Liver (tissue), 9 donors: ENCODE data around the gene SYNPO. TPM values are rescaled to one million over a fixed set of nuclear protein-coding genes. Genes with fewer than 3 reads are reported as not detected.

Experiments used
- DNase-seq: peaks from one replicate; pipeline ENCODE4 v3.0.0-alpha.2; 2017; ENCODE audit warnings: low spot score
- H3K27ac ChIP-seq, 2 donors: one replicate each; pipeline ENCODE4 v1.7.0; 2013; ENCODE audit warnings: inconsistent platforms in 2 of 2, low read length in 2 of 2, control low read depth in 1 of 2, low read depth in 1 of 2, mild to moderate bottlenecking in 1 of 2
- H3K27me3 ChIP-seq, 4 donors: one replicate each; pipeline versions ENCODE4 v1.6.1 to v1.7.0; 2013; ENCODE audit warnings: low read length in 3 of 4, inconsistent platforms in 1 of 4, mild to moderate bottlenecking in 1 of 4, moderate library complexity in 1 of 4; ENCODE audit not compliant: control insufficient read depth in 4 of 4, insufficient read depth in 4 of 4
- H3K36me3 ChIP-seq, 4 donors: one replicate each; pipeline versions ENCODE4 v1.6.1 to v1.7.0; 2013; ENCODE audit warnings: low read length in 3 of 4, mild to moderate bottlenecking in 3 of 4, low read depth in 1 of 4, moderate library complexity in 1 of 4; ENCODE audit not compliant: control insufficient read depth in 4 of 4, insufficient read depth in 3 of 4
- H3K4me1 ChIP-seq, 4 donors: one replicate each; pipeline versions ENCODE4 v1.6.1 to v1.7.0; 2013; ENCODE audit warnings: low read length in 3 of 4, mild to moderate bottlenecking in 3 of 4, moderate library complexity in 1 of 4; ENCODE audit not compliant: control insufficient read depth in 4 of 4, insufficient read depth in 4 of 4
- H3K4me3 ChIP-seq, 3 donors: one replicate each; pipeline versions ENCODE4 v1.6.1 to v1.7.0; 2013; ENCODE audit warnings: low read length in 3 of 3, control low read depth in 1 of 3, low read depth in 1 of 3, mild to moderate bottlenecking in 1 of 3
- H3K9ac ChIP-seq, 2 donors: one replicate each; pipeline ENCODE4 v1.7.0; 2013; ENCODE audit warnings: low read length in 2 of 2, mild to moderate bottlenecking in 2 of 2, moderate library complexity in 2 of 2, control low read depth in 1 of 2, low read depth in 1 of 2
- H3K9me3 ChIP-seq, 4 donors: one replicate each; pipeline versions ENCODE4 v1.6.1 to v1.7.0; 2013; ENCODE audit warnings: low read length in 3 of 4; ENCODE audit not compliant: control insufficient read depth in 4 of 4
- CTCF ChIP-seq: fragments of 150-350 bp; IDR thresholded peaks from 2 replicates; pipeline ENCODE4 v1.5.1; 2017; ENCODE audit warnings: improper control_type of control experiment, low read depth, low read length; ENCODE audit not compliant: missing input control
- EGR1 ChIP-seq, 2 donors: IDR thresholded peaks; 2 replicates each; pipeline ENCODE4 v1.6.1; 2016 to 2018; ENCODE audit warnings: antibody characterized with exemption in 2 of 2, low read depth in 2 of 2
- FOXA1 ChIP-seq: IDR thresholded peaks from 2 replicates; pipeline ENCODE4 v1.6.1; 2016; ENCODE audit warnings: antibody characterized with exemption
- FOXA2 ChIP-seq: IDR thresholded peaks from 2 replicates; pipeline ENCODE4 v1.6.1; 2016; ENCODE audit warnings: antibody characterized with exemption
- GABPA ChIP-seq, 2 donors: IDR thresholded peaks in 1 of 2; conservative IDR thresholded peaks in 1 of 2; 2 replicates each; pipeline ENCODE4 v1.6.1; 2016; ENCODE audit warnings: antibody characterized with exemption in 2 of 2, mild to moderate bottlenecking in 1 of 2, moderate library complexity in 1 of 2
- HNF4G ChIP-seq: IDR thresholded peaks from 2 replicates; pipeline ENCODE4 v1.6.1; 2016; ENCODE audit warnings: antibody characterized with exemption
- JUND ChIP-seq, 2 donors: IDR thresholded peaks; 2 replicates each; pipeline ENCODE4 v1.6.1; 2016; ENCODE audit warnings: antibody characterized with exemption in 2 of 2
- NR2F2 ChIP-seq: IDR thresholded peaks from 2 replicates; pipeline ENCODE4 v1.6.1; 2016; ENCODE audit warnings: antibody characterized with exemption
- RAD21 ChIP-seq, 2 donors: IDR thresholded peaks; 2 replicates each; pipeline ENCODE4 v1.6.1; 2016; ENCODE audit warnings: antibody characterized with exemption in 2 of 2, mild to moderate bottlenecking in 2 of 2
- REST ChIP-seq: IDR thresholded peaks from 2 replicates; pipeline ENCODE4 v1.6.1; 2016; ENCODE audit warnings: antibody characterized with exemption, mild to moderate bottlenecking
- RXRA ChIP-seq, 2 donors: IDR thresholded peaks; 2 replicates each; pipeline ENCODE4 v1.6.1; 2017 to 2018; ENCODE audit warnings: antibody characterized with exemption in 2 of 2, mild to moderate bottlenecking in 1 of 2
- SP1 ChIP-seq: IDR thresholded peaks from 2 replicates; pipeline ENCODE4 v1.6.1; 2018; ENCODE audit warnings: antibody characterized with exemption, mild to moderate bottlenecking
- TAF1 ChIP-seq: conservative IDR thresholded peaks from 2 replicates; pipeline ENCODE4 v1.6.1; 2016; ENCODE audit warnings: antibody characterized with exemption, mild to moderate bottlenecking
- YY1 ChIP-seq: IDR thresholded peaks from 2 replicates; pipeline ENCODE4 v1.6.1; 2016; ENCODE audit warnings: antibody characterized with exemption, mild to moderate bottlenecking
- WGBS: extraction: QIAGEN DNeasy Blood & Tissue Kit; methylation state at CpG from one replicate; pipeline ENCODE4 v1.1.7; 2013; 5-methylcytosine and 5-hydroxymethylcytosine counted together
- polyA plus RNA-seq, 2 donors: library from polyadenylated mRNA; stranded (reverse) in 1 of 2; unstranded in 1 of 2; fragments of 200-250 nt in 1 of 2; fragments of >200 nt in 1 of 2; fragmentation: Nextera tagmentation in 1 of 2; extraction: Ambion mirVana in 1 of 2; gene quantifications; one replicate each; pipeline versions ENCODE4 v1.2.1 to v1.2.3, GENCODE V29; 2013 to 2015
- total RNA-seq, 2 donors: library from RNA; depleted of rRNA; stranded (reverse); fragments of >200 nt; gene quantifications; one replicate each; pipeline ENCODE4 v1.2.3, GENCODE V29; 2014
- donor health status: healthy.
- donor health status: healthy.
- donor health status: healthy.
- donor health status: healthy.
- donor health status: healthy.

Gene SYNPO
- total and polyA plus RNA-seq, 4 donors, result 1.1 to 36.6 (median 10.7) TPM

GRCh38 chr5:150645070-150645700 lies 4.7 kb downstream of the SYNPO start:
- Histone ChIP-seq H3K4me1 (peaks cover 15 to 54% (median 44%) of the 10 kb centered on the region in 4 donors), H3K4me3 (no peak overlapping the region), H3K27me3 (no peaks in the 10 kb centered on the region), H3K9ac (no peak overlapping the region), H3K9me3 (no peaks in the 10 kb centered on the region), H3K36me3 (peaks cover 5 to 20% (median 12%) of the 10 kb centered on the region in 4 donors), H3K27ac (peak overlapping the region; percentile 1 to 28)
- DNase-seq, result no peak
- TF ChIP-seq CTCF (no peak), NR2F2 (peak; percentile 94), RXRA (IDR thresholded peaks at IDR 0.05) (peak in 1 of 2 donors; percentile 22)
- 82% methylated on average over 4 of the region's 4 CpGs for WGBS

GRCh38 chr5:150647275-150648251 lies 7.1 kb downstream of the SYNPO start:
- TF ChIP-seq CTCF, result no peak
- TF ChIP-seq RXRA (IDR thresholded peaks at IDR 0.05), result peak; percentile 10 to 33
- H3K9ac ChIP-seq, result no peak overlapping the region
- peaks cover 11 to 30% (median 17%) of the 10 kb centered on the region in 4 donors for H3K36me3 ChIP-seq
- H3K27ac ChIP-seq, result peak overlapping the region in 1 of 2 donors; percentile 25
- DNase-seq, result no peak
- no peak overlapping the region for H3K4me3 ChIP-seq
- H3K9me3 ChIP-seq, result no peaks in the 10 kb centered on the region
- WGBS, result 72% methylated on average over 25 of the region's 25 CpGs
- no peaks in the 10 kb centered on the region for H3K27me3 ChIP-seq
- peaks cover 11 to 39% (median 29%) of the 10 kb centered on the region in 4 donors for H3K4me1 ChIP-seq

- WGBS, result 94% methylated on average over 16 of the region's 16 CpGs
- Histone ChIP-seq H3K9me3 (no peaks in the 10 kb centered on the region), H3K27ac (no peak overlapping the region), H3K9ac (no peak overlapping the region), H3K4me3 (no peak overlapping the region), H3K27me3 (no peaks in the 10 kb centered on the region), H3K4me1 (peaks cover 11 to 30% (median 22%) of the 10 kb centered on the region in 4 donors), H3K36me3 (peaks cover 12 to 34% (median 20%) of the 10 kb centered on the region in 4 donors)
- no peak for DNase-seq
- TF ChIP-seq REST (no peak), HNF4G (no peak), FOXA1 (no peak), JUND (IDR thresholded peaks at IDR 0.05) (no peak), FOXA2 (no peak), RXRA (IDR thresholded peaks at IDR 0.05) (no peak), RAD21 (IDR thresholded peaks at IDR 0.05) (no peak), EGR1 (IDR thresholded peaks at IDR 0.05; ENCODE audit: low read depth in 2 of 2) (no peak), GABPA (IDR thresholded peaks at IDR 0.05 in 1 of 2, conservative IDR thresholded peaks at IDR 0.05 in 1 of 2) (no peak), TAF1 (no peak), SP1 (no peak), YY1 (no peak)
These were observed 8.0 kb downstream of the SYNPO start for GRCh38 chr5:150648294-150649107.
